OCI-M1 (cell line): ENCODE measurements around the gene PTGIS.

ENCODE experiments used
- DNase-seq: peaks from one replicate; lab custom pipeline; 2025; lab: John Stamatoyannopoulos, UW

Gene PTGIS

GRCh38 chr20:49560186-49560585, 7.8 kb downstream of the PTGIS start:
- no peak for DNase-seq

GRCh38 chr20:49559411-49560081, 8.4 kb downstream of the PTGIS start:
- no peak for DNase-seq

- no peak for DNase-seq
These were observed 9.1 kb downstream of the PTGIS start for GRCh38 chr20:49558826-49559225.

GRCh38 chr20:49557449-49557848, 10.5 kb downstream of the PTGIS start:
- no peak for DNase-seq

- DNase-seq: no peak
These were observed 11.3 kb downstream of the PTGIS start for GRCh38 chr20:49556621-49557020.

- no peak for DNase-seq
These were observed 18.0 kb downstream of the PTGIS start for GRCh38 chr20:49549801-49550551.

- no peak for DNase-seq
These were observed 19.5 kb downstream of the PTGIS start for GRCh38 chr20:49548371-49548947.

- peak; percentile 5 for DNase-seq
These were observed 22.4 kb downstream of the PTGIS start for GRCh38 chr20:49545572-49545971.

- DNase-seq: no peak
These were observed 23.4 kb downstream of the PTGIS start for GRCh38 chr20:49544535-49544934.

GRCh38 chr20:49543858-49544437, 24.0 kb downstream of the PTGIS start:
- DNase-seq: no peak

GRCh38 chr20:49543071-49543857, 24.7 kb downstream of the PTGIS start:
- DNase-seq: no peak

GRCh38 chr20:49542514-49542991, 25.4 kb downstream of the PTGIS start:
- no peak for DNase-seq

- peak; percentile 88 for DNase-seq
These were observed 26.0 kb downstream of the PTGIS start for GRCh38 chr20:49541733-49542513.

- DNase-seq: no peak
These were observed 27.1 kb downstream of the PTGIS start for GRCh38 chr20:49540687-49541435.

- no peak for DNase-seq
These were observed 27.7 kb downstream of the PTGIS start for GRCh38 chr20:49540232-49540620.

GRCh38 chr20:49539481-49540231, 28.3 kb downstream of the PTGIS start:
- DNase-seq: no peak

GRCh38 chr20:49538950-49539349, 29.0 kb downstream of the PTGIS start:
- no peak for DNase-seq

- DNase-seq: peak; percentile 77
These were observed 33.7 kb downstream of the PTGIS start for GRCh38 chr20:49534255-49534712.

GRCh38 chr20:49532285-49532946, 35.5 kb downstream of the PTGIS start:
- DNase-seq: no peak
